Measurements from ENCODE around the gene ADAMTS2. TPM values are rescaled to one million over a fixed set of nuclear protein-coding genes. Genes with fewer than 3 reads are reported as not detected.

Gene ADAMTS2
- total RNA-seq, 2 experiments from 2014 or later, result not detected

- H3K4me1 Mint-ChIP-seq (ENCODE audit: low read depth), result no peaks in the 10 kb centered on the region
- CTCF ChIA-PET, result no interaction called here
- peaks cover 8% of the 10 kb centered on the region for H3K27me3 Mint-ChIP-seq (ENCODE audit: low read depth)
- H3K9me3 Mint-ChIP-seq, result peaks cover 6% of the 10 kb centered on the region
- H3K27ac Mint-ChIP-seq, result no peak overlapping the region
- no peak for DNase-seq
- intact Hi-C loops (cut with micrococcal nuclease), result no loop called here
- H3K36me3 Mint-ChIP-seq (ENCODE audit: low read depth), result no peaks in the 10 kb centered on the region
- H3K4me3 Mint-ChIP-seq, result no peak overlapping the region
These were observed 49.0 kb downstream of the ADAMTS2 start for GRCh38 chr5:179296150-179296821.

GRCh38 chr5:179295778-179296149 lies 49.5 kb downstream of the ADAMTS2 start:
- H3K9me3 Mint-ChIP-seq, result peaks cover 6% of the 10 kb centered on the region
- peaks cover 8% of the 10 kb centered on the region for H3K27me3 Mint-ChIP-seq (ENCODE audit: low read depth)
- intact Hi-C loops (cut with micrococcal nuclease), result no loop called here
- no peaks in the 10 kb centered on the region for H3K36me3 Mint-ChIP-seq (ENCODE audit: low read depth)
- no peaks in the 10 kb centered on the region for H3K4me1 Mint-ChIP-seq (ENCODE audit: low read depth)
- H3K4me3 Mint-ChIP-seq, result no peak overlapping the region
- CTCF ChIA-PET, result no interaction called here
- DNase-seq, result no peak
- H3K27ac Mint-ChIP-seq, result no peak overlapping the region

DNA sequence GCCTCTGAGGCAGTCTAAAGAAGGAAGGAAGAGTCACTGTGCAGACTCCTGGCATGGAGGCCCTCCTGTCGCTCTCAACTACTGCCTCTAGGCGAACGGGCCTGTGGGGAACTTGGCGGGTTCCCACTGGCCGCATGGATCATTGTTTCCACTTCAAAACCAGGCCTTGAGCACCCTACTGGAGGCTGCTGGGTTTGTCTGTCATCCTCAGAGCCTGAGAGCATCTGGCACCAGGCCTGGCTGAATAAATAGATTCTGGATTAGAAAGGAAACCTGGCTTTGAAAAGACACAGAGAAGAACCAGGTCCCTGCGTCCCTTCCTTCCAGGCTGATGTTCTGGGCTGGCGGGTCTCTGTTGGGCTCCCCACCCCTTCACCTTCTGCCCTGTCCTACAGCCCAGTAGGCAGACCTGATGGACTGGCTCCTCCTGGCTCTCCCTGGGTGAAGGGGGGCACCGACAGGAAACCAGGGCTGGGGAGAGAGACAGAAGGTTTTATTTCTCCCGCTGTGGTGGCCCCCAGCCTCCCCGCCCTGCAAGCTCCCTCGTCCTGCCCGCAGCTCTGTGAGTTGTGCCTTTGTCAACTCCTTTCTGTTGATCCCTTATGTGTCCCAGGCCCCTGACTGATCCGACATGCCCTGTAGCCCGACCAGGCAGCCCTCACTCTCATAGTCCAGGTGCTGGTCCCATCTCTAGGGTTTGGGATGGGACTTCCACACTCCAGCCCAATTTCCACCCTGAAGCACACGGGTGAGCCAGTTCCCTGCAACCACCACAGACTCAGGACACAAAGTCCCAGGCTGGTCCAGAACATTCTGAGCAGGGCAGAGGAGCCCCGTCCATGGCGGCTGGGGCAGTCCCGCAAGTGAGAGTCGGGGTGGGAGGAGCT lies 50.1 kb downstream of the ADAMTS2 start:
- H3K27ac Mint-ChIP-seq, result no peak overlapping the region
- no peaks in the 10 kb centered on the region for H3K36me3 Mint-ChIP-seq (ENCODE audit: low read depth)
- peaks cover 8% of the 10 kb centered on the region for H3K27me3 Mint-ChIP-seq (ENCODE audit: low read depth)
- H3K9me3 Mint-ChIP-seq, result peaks cover 6% of the 10 kb centered on the region
- DNase-seq, result no peak
- H3K4me3 Mint-ChIP-seq, result no peak overlapping the region
- intact Hi-C loops (cut with micrococcal nuclease), result no loop called here
- no peaks in the 10 kb centered on the region for H3K4me1 Mint-ChIP-seq (ENCODE audit: low read depth)
- CTCF ChIA-PET, result no interaction called here

GRCh38 chr5:179294131-179294780 lies 51.0 kb downstream of the ADAMTS2 start:
- DNase-seq, result no peak
- CTCF ChIA-PET, result no interaction called here

DNA sequence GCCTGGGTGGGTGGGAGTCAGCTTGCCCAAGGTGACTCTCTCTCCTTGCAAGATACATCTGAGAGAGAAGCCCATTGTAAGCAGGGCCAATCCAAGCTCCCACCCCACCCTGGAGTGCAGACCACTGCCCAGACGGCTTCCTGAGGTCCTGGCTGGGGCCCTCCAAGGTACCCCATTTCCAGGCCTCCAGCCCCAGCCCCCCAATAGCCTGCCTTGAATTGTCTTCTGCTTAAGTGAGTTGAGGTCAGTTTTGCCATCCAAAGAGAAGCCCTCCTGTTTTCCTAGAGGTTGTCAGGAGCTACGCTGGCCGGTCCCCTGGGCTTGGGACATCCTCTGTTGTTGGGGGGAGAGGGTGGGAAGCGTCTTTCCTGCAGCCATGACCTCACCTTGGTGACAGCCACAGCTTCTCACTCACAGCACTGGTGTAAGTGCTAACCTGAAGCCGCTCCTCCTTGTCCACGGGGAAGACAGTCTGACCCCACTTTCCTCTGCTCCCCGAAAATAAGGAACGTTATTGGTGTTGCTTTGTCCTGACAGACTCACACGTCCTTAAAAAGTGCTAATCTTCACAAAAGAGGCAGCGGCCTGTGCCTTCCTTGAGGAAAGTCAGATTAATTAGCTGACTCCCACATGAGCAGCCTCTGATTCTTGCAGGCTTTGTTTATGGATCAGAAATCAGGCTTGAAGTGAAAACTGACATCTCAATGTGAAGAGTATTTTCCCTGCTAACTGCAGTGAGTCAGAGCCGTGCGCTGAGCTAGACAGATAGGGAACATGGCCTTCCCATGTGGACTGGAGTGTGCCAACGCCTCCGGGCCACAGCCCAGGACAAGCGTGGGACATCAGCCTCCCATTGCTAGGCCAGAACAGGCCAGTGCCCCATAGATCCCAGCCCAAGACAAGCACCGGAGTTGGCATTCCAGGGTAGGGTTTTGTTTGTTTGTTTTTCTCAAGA lies 52.3 kb downstream of the ADAMTS2 start:
- DNase-seq, result no peak
- peaks cover 3% of the 10 kb centered on the region for H3K27me3 Mint-ChIP-seq (ENCODE audit: low read depth)
- no peaks in the 10 kb centered on the region for H3K9me3 Mint-ChIP-seq
- CTCF ChIA-PET, result no interaction called here
- H3K27ac Mint-ChIP-seq, result no peak overlapping the region
- intact Hi-C loops (cut with micrococcal nuclease), result no loop called here
- no peaks in the 10 kb centered on the region for H3K36me3 Mint-ChIP-seq (ENCODE audit: low read depth)
- no peaks in the 10 kb centered on the region for H3K4me1 Mint-ChIP-seq (ENCODE audit: low read depth)
- H3K4me3 Mint-ChIP-seq, result no peak overlapping the region

More at GRCh38 chr5:179294131-179294780, 51.0 kb downstream of the ADAMTS2 start:
- Mint-ChIP-seq H3K27ac (no peak overlapping the region), H3K27me3 (ENCODE audit: low read depth) (peaks cover 8% of the 10 kb centered on the region), H3K9me3 (peaks cover 6% of the 10 kb centered on the region), H3K4me3 (no peak overlapping the region), H3K4me1 (ENCODE audit: low read depth) (no peaks in the 10 kb centered on the region), H3K36me3 (ENCODE audit: low read depth) (no peaks in the 10 kb centered on the region)
- intact Hi-C loops (cut with micrococcal nuclease), result no loop called here

DNA sequence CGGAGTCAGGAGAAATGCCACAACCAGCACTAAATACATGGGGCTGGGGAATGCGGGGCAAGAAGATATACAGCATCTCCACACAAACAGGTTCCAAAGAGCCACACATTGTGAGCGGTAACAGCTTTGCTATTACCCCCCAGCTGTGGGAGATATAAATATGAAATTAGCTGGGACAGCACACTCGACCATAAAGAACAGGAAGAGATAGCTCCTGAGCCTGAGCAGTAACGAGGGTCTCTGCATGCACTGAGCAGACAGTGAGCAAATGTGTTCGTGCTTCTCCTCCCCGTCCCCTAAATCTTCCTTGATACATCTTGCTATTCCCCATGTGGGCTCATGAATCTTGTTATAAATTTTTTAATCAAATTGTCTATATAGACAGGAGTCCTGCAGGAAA lies 53.1 kb downstream of the ADAMTS2 start:
- H3K4me1 Mint-ChIP-seq (ENCODE audit: low read depth), result no peaks in the 10 kb centered on the region
- no peaks in the 10 kb centered on the region for H3K27me3 Mint-ChIP-seq (ENCODE audit: low read depth)
- H3K9me3 Mint-ChIP-seq, result no peaks in the 10 kb centered on the region
- CTCF ChIA-PET, result no interaction called here
- no peak for DNase-seq
- H3K27ac Mint-ChIP-seq, result no peak overlapping the region
- no peaks in the 10 kb centered on the region for H3K36me3 Mint-ChIP-seq (ENCODE audit: low read depth)
- intact Hi-C loops (cut with micrococcal nuclease), result no loop called here
- H3K4me3 Mint-ChIP-seq, result no peak overlapping the region

- no peak overlapping the region for H3K4me3 Mint-ChIP-seq
- CTCF ChIA-PET, result no interaction called here
- H3K27me3 Mint-ChIP-seq (ENCODE audit: low read depth), result no peaks in the 10 kb centered on the region
- intact Hi-C loops (cut with micrococcal nuclease), result no loop called here
- no peaks in the 10 kb centered on the region for H3K36me3 Mint-ChIP-seq (ENCODE audit: low read depth)
- H3K27ac Mint-ChIP-seq, result no peak overlapping the region
- H3K9me3 Mint-ChIP-seq, result no peaks in the 10 kb centered on the region
- DNase-seq, result no peak
- no peaks in the 10 kb centered on the region for H3K4me1 Mint-ChIP-seq (ENCODE audit: low read depth)
These were observed 54.4 kb downstream of the ADAMTS2 start for GRCh38 chr5:179290681-179291540.

DNA sequence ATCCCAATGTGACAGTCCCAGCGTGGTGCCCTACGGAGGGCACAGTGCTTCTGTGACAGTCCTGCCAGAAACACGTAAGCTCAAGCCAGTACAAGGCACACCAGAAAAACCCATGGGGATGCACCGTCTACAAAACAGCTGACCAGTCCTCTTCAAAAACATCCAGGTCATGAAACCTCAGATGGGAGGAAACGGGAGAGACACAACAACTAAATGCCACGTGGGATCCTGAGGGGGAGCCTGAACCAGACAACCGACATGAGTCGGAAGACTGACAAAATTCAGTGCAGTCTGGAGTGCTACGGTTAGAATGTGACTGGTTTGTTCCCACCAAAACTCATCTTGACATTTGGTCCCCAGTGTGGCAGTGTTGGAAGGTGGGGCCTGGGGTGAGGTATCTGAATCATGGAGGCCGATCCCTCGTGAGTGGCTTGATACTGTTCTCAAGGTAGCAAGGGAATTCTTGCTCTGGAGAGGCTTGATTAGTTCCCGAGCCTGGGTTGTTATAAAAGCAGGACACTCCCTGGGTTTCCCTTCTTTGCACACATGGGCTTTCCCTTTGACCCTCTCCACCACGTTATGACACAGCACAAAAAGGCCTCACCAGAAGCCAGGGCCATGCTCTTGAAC lies 55.4 kb downstream of the ADAMTS2 start:
- DNase-seq, result no peak
- CTCF ChIA-PET, result no interaction called here
- no peaks in the 10 kb centered on the region for H3K4me1 Mint-ChIP-seq (ENCODE audit: low read depth)
- intact Hi-C loops (cut with micrococcal nuclease), result no loop called here
- H3K36me3 Mint-ChIP-seq (ENCODE audit: low read depth), result no peaks in the 10 kb centered on the region
- H3K27ac Mint-ChIP-seq, result no peak overlapping the region
- H3K4me3 Mint-ChIP-seq, result no peak overlapping the region
- no peaks in the 10 kb centered on the region for H3K9me3 Mint-ChIP-seq
- peaks cover under 1% of the 10 kb centered on the region for H3K27me3 Mint-ChIP-seq (ENCODE audit: low read depth)

GRCh38 chr5:179288809-179289185 lies 56.5 kb downstream of the ADAMTS2 start:
- Mint-ChIP-seq H3K4me3 (no peak overlapping the region), H3K36me3 (ENCODE audit: low read depth) (no peaks in the 10 kb centered on the region), H3K27me3 (ENCODE audit: low read depth) (peaks cover 2% of the 10 kb centered on the region), H3K9me3 (no peaks in the 10 kb centered on the region), H3K27ac (no peak overlapping the region), H3K4me1 (ENCODE audit: low read depth) (no peaks in the 10 kb centered on the region)
- no peak for DNase-seq
- CTCF ChIA-PET, result no interaction called here
- intact Hi-C loops (cut with micrococcal nuclease), result no loop called here

DNA sequence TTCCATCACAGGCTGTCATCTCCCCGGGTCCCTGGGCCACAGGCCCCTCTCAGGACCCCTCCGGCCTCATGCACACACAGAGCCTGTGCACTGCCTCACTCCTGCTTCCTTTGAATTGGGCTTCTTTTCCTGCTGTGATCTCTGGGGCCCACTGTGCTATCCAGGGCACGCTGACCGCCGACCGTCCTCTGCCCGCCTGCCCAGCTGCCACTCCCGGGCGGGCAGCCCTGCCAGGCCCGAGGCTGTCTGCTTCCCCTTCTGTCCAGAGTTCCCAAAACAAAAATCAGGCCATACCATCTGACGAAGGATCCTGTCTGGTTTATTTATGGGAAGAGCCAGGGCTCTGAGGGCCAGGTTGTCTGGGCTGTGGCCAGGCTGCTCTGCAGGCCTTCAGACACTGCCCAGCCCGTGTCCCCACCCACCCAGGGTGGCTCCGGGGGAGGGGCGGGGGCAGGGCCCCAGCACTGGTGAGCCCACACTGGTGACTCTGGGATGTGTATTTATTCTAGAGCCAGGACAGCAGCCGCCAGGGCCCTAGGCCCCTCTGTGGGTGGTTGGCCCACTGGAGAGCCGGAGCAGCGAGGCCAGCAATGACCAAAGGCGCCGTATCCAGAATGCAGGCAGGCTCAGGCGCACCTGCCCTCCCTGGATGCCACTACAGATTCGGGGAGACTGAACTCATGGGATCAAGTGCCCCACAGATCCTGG lies 57.0 kb downstream of the ADAMTS2 start:
- no peaks in the 10 kb centered on the region for H3K9me3 Mint-ChIP-seq
- H3K36me3 Mint-ChIP-seq (ENCODE audit: low read depth), result no peaks in the 10 kb centered on the region
- no peak overlapping the region for H3K27ac Mint-ChIP-seq
- H3K4me1 Mint-ChIP-seq (ENCODE audit: low read depth), result no peaks in the 10 kb centered on the region
- H3K27me3 Mint-ChIP-seq (ENCODE audit: low read depth), result peaks cover 2% of the 10 kb centered on the region
- no peak for DNase-seq
- no peak overlapping the region for H3K4me3 Mint-ChIP-seq
- intact Hi-C loops (cut with micrococcal nuclease), result no loop called here
- CTCF ChIA-PET, result no interaction called here

DNA sequence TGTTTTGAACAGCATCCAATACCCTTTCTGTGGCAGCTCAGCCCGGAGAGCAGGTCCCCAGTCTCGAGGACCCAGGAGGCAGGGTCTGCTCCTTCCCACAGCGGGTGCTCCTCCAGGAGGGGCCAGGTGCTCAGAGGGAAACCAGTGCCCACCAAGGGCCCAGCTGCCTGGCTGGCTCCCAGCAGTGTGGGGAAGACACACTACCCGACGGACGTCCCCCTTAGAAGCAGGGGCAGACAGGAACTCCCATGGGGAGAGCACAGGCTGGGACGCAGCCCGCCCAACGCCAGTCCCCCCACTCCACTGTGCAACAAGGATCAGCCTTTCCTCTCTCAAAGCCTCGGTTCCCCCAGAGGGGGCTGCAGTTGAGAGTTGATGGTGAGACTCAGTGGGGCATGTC lies 57.6 kb downstream of the ADAMTS2 start:
- no peak overlapping the region for H3K4me3 Mint-ChIP-seq
- CTCF ChIA-PET, result no interaction called here
- H3K27ac Mint-ChIP-seq, result no peak overlapping the region
- intact Hi-C loops (cut with micrococcal nuclease), result no loop called here
- DNase-seq, result no peak
- no peaks in the 10 kb centered on the region for H3K36me3 Mint-ChIP-seq (ENCODE audit: low read depth)
- peaks cover 2% of the 10 kb centered on the region for H3K27me3 Mint-ChIP-seq (ENCODE audit: low read depth)
- H3K4me1 Mint-ChIP-seq (ENCODE audit: low read depth), result no peaks in the 10 kb centered on the region
- peaks cover under 1% of the 10 kb centered on the region for H3K9me3 Mint-ChIP-seq

All from activated naive CD4-positive, alpha-beta T cell treated with anti-CD3 and anti-CD28 coated beads for 36 hours (primary cell).